Breast epithelium (tissue), 3 donors: ENCODE data around the gene RNASE11. TPM values are rescaled to one million over a fixed set of nuclear protein-coding genes. Genes with fewer than 3 reads are reported as not detected.

Experiments used
- total RNA-seq, 3 donors: library from RNA; depleted of rRNA; stranded (reverse); fragments of >200 nt; gene quantifications; one replicate each; pipeline ENCODE4 v1.1.0, GENCODE V29; 2016

The RNASE11 gene
- total RNA-seq, 3 donors from 2014 or later: not detected

Other genes with a start within 250 kb of the RNASE11 start
- 10 to 100 TPM; 14.7 to 20.0 (median 17.9) TPM for gene PARP2, start 244.4 kb downstream of the RNASE11 start, total RNA-seq
- 10 to 100 TPM; 21.3 to 34.5 (median 27.2) TPM for gene TEP1, start 174.5 kb downstream of the RNASE11 start, total RNA-seq
- gene KLHL33, start 151.8 kb downstream of the RNASE11 start, total RNA-seq: under 1 TPM; 0.29 to 0.64 (median 0.33) TPM
- 10 to 100 TPM; 38.1 to 66.9 (median 57.5) TPM for gene OSGEP, start 133.2 kb downstream of the RNASE11 start, total RNA-seq
- 100 to 1,000 TPM; 129 to 165 (median 150) TPM for gene APEX1, start 132.8 kb downstream of the RNASE11 start, total RNA-seq
- 10 to 100 TPM; 23.6 to 34.1 (median 29.9) TPM for gene PIP4P1, start 126.6 kb downstream of the RNASE11 start, total RNA-seq
- 10 to 100 TPM; 26.4 to 60.0 (median 38.8) TPM for gene PNP, start 118.6 kb downstream of the RNASE11 start, total RNA-seq
- gene RNASE10, start 82.5 kb downstream of the RNASE11 start, total RNA-seq: not detected
- not detected for gene RNASE9, start 27.0 kb downstream of the RNASE11 start, total RNA-seq
- gene RNASE12, start 3.4 kb upstream of the RNASE11 start, total RNA-seq: not detected
- gene OR6S1, start 53.7 kb upstream of the RNASE11 start, total RNA-seq: not detected
- 100 to 1,000 TPM; 165 to 367 (median 177) TPM for gene RNASE4, start 96.6 kb upstream of the RNASE11 start, total RNA-seq
- gene ANG, start 100.8 kb upstream of the RNASE11 start, total RNA-seq: 10 to 100 TPM; 49.2 to 59.8 (median 55.5) TPM
- not detected for gene EDDM3A, start 157.9 kb upstream of the RNASE11 start, total RNA-seq
- gene EDDM3B, start 180.4 kb upstream of the RNASE11 start, total RNA-seq: 1 to 10 TPM in 1 of 3 donors, not detected in 2; 1.3 TPM
- 10 to 100 TPM in 2 of 3 donors, 1 to 10 TPM in 1; 7.2 to 58.7 (median 16.7) TPM for gene RNASE6, start 193.3 kb upstream of the RNASE11 start, total RNA-seq
- gene RNASE1, start 214.8 kb upstream of the RNASE11 start, total RNA-seq: 1,000 to 10,000 TPM in 1 of 3 donors, 100 to 1,000 TPM in 2; 125 to 1,186 (median 303) TPM